ENCODE results near the gene GOT2.

DNA sequence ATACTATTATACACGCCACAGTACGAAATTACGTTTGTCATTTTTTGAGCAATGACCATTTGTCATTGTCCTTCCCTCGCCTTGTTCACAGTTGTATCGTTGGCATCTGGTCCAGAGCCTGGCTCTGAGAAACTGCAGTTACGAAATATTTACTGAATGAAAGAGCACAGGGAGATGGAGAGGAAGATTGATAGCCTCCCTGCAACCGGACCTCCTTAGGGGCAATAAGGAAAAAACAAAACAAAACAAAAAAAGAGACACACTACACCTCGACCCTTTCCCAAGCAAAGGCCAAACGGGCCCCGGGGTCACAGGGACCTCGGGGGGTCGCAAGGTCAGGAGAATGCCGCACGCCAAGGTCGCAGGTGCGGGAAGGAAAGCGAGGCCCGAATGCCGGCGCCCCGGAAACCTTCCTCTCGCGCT, 857 bp downstream of the GOT2 start:
- no peak for TF ChIP-seq CTCF (IDR thresholded peaks at IDR 0.05)
- no peak for TF ChIP-seq EZH2 (IDR thresholded peaks at IDR 0.05; ENCODE audit: borderline replicate concordance, insufficient read depth, low read depth, low read length, poor library complexity, severe bottlenecking)
